AG10803 (cell line): ENCODE data around the gene PRAME.

ENCODE experiments used
- DNase-seq: peaks from one replicate; pipeline ENCODE4 v3.0.0; 2010; ENCODE audit warnings: low read depth
- H3K4me3 ChIP-seq: 2 replicates; pipeline ENCODE4 v1.5.1; 2011; ENCODE audit warnings: mild to moderate bottlenecking, low read length, control low read depth
- CTCF ChIP-seq: conservative IDR thresholded peaks from 2 replicates; pipeline ENCODE4 v1.5.1; 2011; ENCODE audit warnings: mild to moderate bottlenecking, low read length, control low read depth, inconsistent platforms

Gene PRAME

GRCh38 chr22:22548317-22548716, 10.7 kb downstream of the PRAME start:
- TF ChIP-seq CTCF = no peak
- no peak for DNase-seq
- no peak overlapping the region for H3K4me3 ChIP-seq

GRCh38 chr22:22547692-22548300, 11.3 kb downstream of the PRAME start:
- DNase-seq = no peak
- H3K4me3 ChIP-seq = no peak overlapping the region
- no peak for TF ChIP-seq CTCF

- H3K4me3 ChIP-seq = no peak overlapping the region
- TF ChIP-seq CTCF = no peak
- DNase-seq = no peak
Measured at GRCh38 chr22:22547226-22547625, 11.8 kb downstream of the PRAME start.

GRCh38 chr22:22546490-22546889, 12.6 kb downstream of the PRAME start:
- no peak overlapping the region for H3K4me3 ChIP-seq
- peak; percentile 4 for DNase-seq
- no peak for TF ChIP-seq CTCF

GRCh38 chr22:22545084-22545483, 14.0 kb downstream of the PRAME start:
- DNase-seq = no peak
- no peak for TF ChIP-seq CTCF
- H3K4me3 ChIP-seq = no peak overlapping the region

- no peak for TF ChIP-seq CTCF
- H3K4me3 ChIP-seq = no peak overlapping the region
- no peak for DNase-seq
Measured at GRCh38 chr22:22538226-22538989, 20.7 kb downstream of the PRAME start.

- H3K4me3 ChIP-seq = no peak overlapping the region
- TF ChIP-seq CTCF = no peak
- DNase-seq = no peak
Measured at GRCh38 chr22:22536916-22537315, 22.1 kb downstream of the PRAME start.
